HepG2 (cell line): ENCODE data around the gene PSMB1. TPM values are rescaled to one million over a fixed set of nuclear protein-coding genes. Genes with fewer than 3 reads are reported as not detected.
A peak's percentile ranks its signal among the peaks of the same experiment; 100 is the strongest.

Source experiments
- ATAC-seq: fragments of 200-7000 bp; cut with Tn5 transposase; 3 replicates; pipeline ENCODE4 v1.9.1; 2020; ENCODE audit warnings: mild to moderate bottlenecking, moderate library complexity
- BruUV-seq: library from RNA; stranded (reverse); fragments of 400-500 nt; replicated peaks from 2 replicates; lab custom pipeline; 2021; lab: Mats Ljungman, UMichigan
- CTCF ChIA-PET: fragments of 300-600 bp; formaldehyde crosslinking; extraction: SDS; loops from one replicate; lab custom pipeline; 2021; ENCODE audit warnings: low total read pairs, inconsistent platforms, low intra/inter-chr PET ratio; lab: Yijun Ruan, JAX
- POLR2A ChIA-PET: fragments of 350-600 bp; sonication (Branson Sonifier 250); formaldehyde crosslinking; loops from one replicate; lab custom pipeline; 2020; ENCODE audit warnings: antibody characterized with exemption, inconsistent platforms; lab: Yijun Ruan, JAX
- DNase-seq: peaks from one replicate; pipeline ENCODE4 v3.0.0-alpha.2; 2015; ENCODE audit warnings: low spot score
- FAIRE-seq: peaks from 3 replicates; lab custom pipeline; 2011; peaks lifted over from hg19 to GRCh38; lab: Jason Lieb, UNC
- H2AFZ ChIP-seq: one replicate; pipeline ENCODE4 v1.6.1; 2011; ENCODE audit warnings: low read length, inconsistent platforms
- H3K27ac ChIP-seq: fragments of 300-600 bp; 3 replicates; pipeline ENCODE4 v1.8.0; 2011; ENCODE audit warnings: mixed run types, mild to moderate bottlenecking, mixed read lengths, low read length, inconsistent platforms; ENCODE audit not compliant: insufficient read depth; ENCODE audit errors: extremely low read length
- H3K27me3 ChIP-seq, 2 experiments: fragments of 200-600 bp in 1 of 2; 2 replicates in 1 of 2; 3 replicates in 1 of 2; pipeline versions ENCODE4 v1.6.0 to v1.8.0; 2011; ENCODE audit warnings: low read length in 2 of 2, mild to moderate bottlenecking in 2 of 2, moderate library complexity in 2 of 2, inconsistent platforms in 1 of 2; ENCODE audit not compliant: insufficient read depth in 2 of 2, control insufficient read depth in 1 of 2
- H3K36me3 ChIP-seq, 2 experiments: fragments of 200-600 bp in 1 of 2; replicated peaks in 1 of 2; 2 replicates in 1 of 2; 3 replicates in 1 of 2; pipeline versions ENCODE4 v1.5.1 to v1.8.0; 2011; ENCODE audit warnings: low read length in 2 of 2, inconsistent platforms in 1 of 2; ENCODE audit not compliant: insufficient read depth in 2 of 2, control insufficient read depth in 1 of 2
- H3K4me1 ChIP-seq: 2 replicates; pipeline ENCODE4 v1.5.1; 2012; ENCODE audit warnings: low read length, inconsistent platforms; ENCODE audit not compliant: insufficient read depth
- H3K4me2 ChIP-seq: 2 replicates; pipeline ENCODE4 v1.6.0; 2011; ENCODE audit warnings: low read depth, low read length, inconsistent platforms
- H3K4me3 ChIP-seq, 3 experiments: fragments of 200-600 bp in 1 of 3; sonication (generic), shearing (Covaris generic) in 1 of 3; replicated peaks in 1 of 3; 2 replicates each; pipeline ENCODE4 v1.5.1; 2011 to 2016; ENCODE audit warnings: low read length in 3 of 3, inconsistent platforms in 2 of 3, low read depth in 2 of 3, mild to moderate bottlenecking in 2 of 3, control low read depth in 1 of 3, mixed read lengths in 1 of 3; ENCODE audit not compliant: insufficient read depth in 1 of 3
- H3K79me2 ChIP-seq: one replicate; pipeline ENCODE4 v1.6.1; 2011; ENCODE audit warnings: low read length, inconsistent platforms; ENCODE audit not compliant: insufficient read depth
- H3K9ac ChIP-seq: 2 replicates; pipeline ENCODE4 v1.6.0; 2011; ENCODE audit warnings: mild to moderate bottlenecking, low read depth, low read length, inconsistent platforms; ENCODE audit not compliant: insufficient read depth
- H3K9me3 ChIP-seq: 2 replicates; pipeline ENCODE4 v1.5.1; 2012; ENCODE audit warnings: mild to moderate bottlenecking, low read length
- H4K20me1 ChIP-seq: 2 replicates; pipeline ENCODE4 v1.6.0; 2011; ENCODE audit warnings: inconsistent platforms, mild to moderate bottlenecking, low read length, moderate library complexity; ENCODE audit not compliant: insufficient read depth
- AGO2 ChIP-seq: fragments of 200-400 bp; formaldehyde crosslinking; optimal IDR thresholded peaks from 2 replicates; pipeline ENCODE3; 2017; ENCODE audit warnings: mild to moderate bottlenecking, low read depth, low read length, moderate library complexity
- FOXA3 ChIP-seq: IDR thresholded peaks from 2 replicates; pipeline ENCODE4 v1.6.1; 2016; ENCODE audit warnings: missing genetic modification reagents, missing compliant biosample characterization
- POLR2AphosphoS2 ChIP-seq: IDR thresholded peaks from 2 replicates; pipeline ENCODE4 v1.6.1; 2011; ENCODE audit warnings: low read depth, low read length, improper control_type of control experiment
- POLR2G ChIP-seq: fragments of 200-400 bp; formaldehyde crosslinking; IDR thresholded peaks from 2 replicates; pipeline ENCODE4 v1.6.1; 2018; ENCODE audit warnings: mild to moderate bottlenecking, low read depth, low read length, moderate library complexity
- RBM22 ChIP-seq: fragments of 200-400 bp; formaldehyde crosslinking; optimal IDR thresholded peaks from 2 replicates; pipeline ENCODE3; 2017; ENCODE audit warnings: mild to moderate bottlenecking, low read length, moderate library complexity
- TBP ChIP-seq: sonication (generic); formaldehyde crosslinking; IDR thresholded peaks from 2 replicates; pipeline ENCODE4 v1.5.0; 2020; ENCODE audit warnings: missing genetic modification reagents
- ZNF720 ChIP-seq: sonication (generic); formaldehyde crosslinking; IDR thresholded peaks from 2 replicates; pipeline ENCODE4 v1.4.0; 2020; ENCODE audit warnings: missing genetic modification reagents
- WGBS: methylation state at CpG from one replicate; pipeline ENCODE4 v1.1.6; 2017; ENCODE audit warnings: low lambda C conversion rate; 5-methylcytosine and 5-hydroxymethylcytosine counted together
- in situ Hi-C: cut with HindIII; loops from 2 replicates; pipeline ENCODE4 v1.10.0; 2017; ENCODE audit warnings: low pct_unique_long_range_greater_than_20kb; ENCODE audit not compliant: extremely low pct_ligation_motif_present
- intact Hi-C: fragments of 100-400 bp; cut with micrococcal nuclease; formaldehyde crosslinking; loops from one replicate; pipeline ENCODE4 v1.10.0; 2022; ENCODE audit not compliant: unreplicated experiment
- polyA plus RNA-seq, 8 experiments: library from polyadenylated mRNA; depleted of rRNA in 3 of 8; stranded (reverse) in 7 of 8; unstranded in 1 of 8; fragments of >200 nt; fragmentation: Illumina TruSeq in 4 of 8; extraction: Trizol in 4 of 8; gene quantifications; 2 replicates each; pipeline versions ENCODE4 v1.2.1 to v1.2.3, GENCODE V29; 2011 to 2016; ENCODE audit warnings: low read depth in 4 of 8, missing spikeins in 1 of 8, mixed read lengths in 1 of 8; ENCODE audit not compliant: insufficient read depth in 1 of 8
- total RNA-seq, 5 experiments: library from RNA; depleted of rRNA; stranded (reverse); fragments of >200 nt; fragmentation: Illumina TruSeq; extraction: Trizol; gene quantifications; 2 replicates each; pipeline ENCODE4 v1.2.3, GENCODE V29; 2016; ENCODE audit warnings: low read depth in 1 of 5
- TF ChIP-seq, protein P1 (sequence below): sonication (generic); formaldehyde crosslinking; IDR thresholded peaks from 2 replicates; pipeline ENCODE4 v1.4.0; 2020; ENCODE audit warnings: missing genetic modification reagents; ENCODE audit errors: not compliant biosample characterization

PSMB1 gene
- total and polyA plus RNA-seq, 2 of the 13 experiments (the other 11 are each of a cell fraction or from before 2014, with no cell fraction given), result 528 to 592 TPM

- in situ Hi-C loops (loop anchor here (5.0 kb wide), 1 partner anchor 701 kb away; no protein-coding TSS in a partner anchor), intact Hi-C loops (loop anchor here (5.0 kb wide), 2 partner anchors 736 to 1576 kb away; no protein-coding TSS in a partner anchor)
- Histone ChIP-seq H3K36me3 (peaks cover 21 to 55% of the 10 kb centered on the region in 2 experiments), H3K4me3 (no peak overlapping the region), H3K27me3 (no peaks in the 10 kb centered on the region), H3K9ac (no peak overlapping the region), H3K9me3 (no peaks in the 10 kb centered on the region), H2AFZ (no peak overlapping the region), H4K20me1 (0 out of 2 replicates have a peak, but pooled peaks cover 2% of the 10 kb centered on the region), H3K27ac (no peak overlapping the region), H3K79me2 (no peaks in the 10 kb centered on the region), H3K4me1 (peaks cover 17% of the 10 kb centered on the region), H3K4me2 (no peak overlapping the region)
- no peak for FAIRE-seq
- DNase-seq, result no peak
- ATAC-seq, result no peak
- BruUV-seq, result no TSS peak
- peak; percentile 48; the same call in 1 of the 2 replicates for TF ChIP-seq POLR2G
- no peak for TF ChIP-seq ZNF720
- TF ChIP-seq, protein P1, sequence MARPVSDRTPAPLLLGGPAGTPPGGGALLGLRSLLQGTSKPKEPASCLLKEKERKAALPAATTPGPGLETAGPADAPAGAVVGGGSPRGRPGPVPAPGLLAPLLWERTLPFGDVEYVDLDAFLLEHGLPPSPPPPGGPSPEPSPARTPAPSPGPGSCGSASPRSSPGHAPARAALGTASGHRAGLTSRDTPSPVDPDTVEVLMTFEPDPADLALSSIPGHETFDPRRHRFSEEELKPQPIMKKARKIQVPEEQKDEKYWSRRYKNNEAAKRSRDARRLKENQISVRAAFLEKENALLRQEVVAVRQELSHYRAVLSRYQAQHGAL (CRISPR knock-in tag), result no peak
- no peak for TF ChIP-seq TBP (CRISPR knock-in tag)
- TF ChIP-seq POLR2AphosphoS2, result peak; percentile 28; the same call in 1 of the 2 replicates
- peak; percentile 76 for TF ChIP-seq RBM22
- CTCF ChIA-PET, result no interaction called here
- 100% methylated on average over 2 of the region's 2 CpGs for WGBS
- POLR2A ChIA-PET, result no interaction called here
Observed at GRCh38 chr6:170533792-170534191, 19.3 kb downstream of the PSMB1 start.

DNA sequence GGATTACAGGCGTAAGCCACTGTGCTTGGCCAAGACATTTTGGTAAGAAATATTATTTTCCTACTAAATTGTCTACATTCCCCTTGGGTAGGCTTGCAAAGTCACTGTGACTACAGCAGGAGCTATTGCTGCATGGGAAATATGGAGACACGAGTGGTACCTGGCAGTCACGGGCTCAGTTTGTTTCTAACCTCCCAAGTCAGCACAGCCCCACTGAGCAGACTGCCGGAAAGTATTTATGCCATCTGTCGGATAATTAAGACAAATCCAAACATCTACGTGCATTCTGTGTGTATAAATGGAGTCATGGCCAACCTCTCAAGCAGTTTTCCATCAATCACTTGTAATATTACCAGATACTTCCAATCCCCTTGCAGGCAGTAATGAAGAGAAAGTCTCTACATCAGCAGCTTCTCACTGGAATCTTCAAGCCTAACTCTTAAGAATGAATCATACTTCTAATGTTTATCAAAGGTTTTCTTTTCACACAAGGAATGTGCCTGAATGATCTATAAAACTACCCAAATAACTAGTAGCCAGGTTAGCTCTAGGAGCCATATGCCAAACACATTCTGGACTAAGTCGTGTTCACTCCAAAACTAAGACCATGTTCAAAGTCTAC, 20.1 kb downstream of the PSMB1 start:
- intact Hi-C loops (loop anchor here (5.0 kb wide), 2 partner anchors 736 to 1576 kb away; no protein-coding TSS in a partner anchor), in situ Hi-C loops (loop anchor here (5.0 kb wide), 1 partner anchor 701 kb away; no protein-coding TSS in a partner anchor)
- no peaks in the 10 kb centered on the region for H3K9me3 ChIP-seq
- no peaks in the 10 kb centered on the region for H4K20me1 ChIP-seq
- peaks cover 21 to 47% of the 10 kb centered on the region in 2 experiments for H3K36me3 ChIP-seq
- DNase-seq, result no peak
- H3K4me3 ChIP-seq, result no peak overlapping the region
- H3K4me2 ChIP-seq, result no peak overlapping the region
- CTCF ChIA-PET, result no interaction called here
- TF ChIP-seq FOXA3 (CRISPR knock-in tag) (no peak), AGO2 (peak; percentile 9)
- no peak overlapping the region for H3K9ac ChIP-seq
- H3K27ac ChIP-seq, result no peak overlapping the region
- POLR2A ChIA-PET, result no interaction called here
- no TSS peak for BruUV-seq
- H3K27me3 ChIP-seq, result no peaks in the 10 kb centered on the region
- peaks cover 17% of the 10 kb centered on the region for H3K4me1 ChIP-seq
- H2AFZ ChIP-seq, result no peak overlapping the region
- no peak for FAIRE-seq
- WGBS, result over 99% methylated on average over 7 of the region's 7 CpGs
- no peaks in the 10 kb centered on the region for H3K79me2 ChIP-seq
- no peak for ATAC-seq
